B cell (primary cell): ENCODE results near the gene PRKCZ.

Source experiments
- CTCF ChIP-seq: fragments of 200-600 bp; IDR thresholded peaks from one replicate; pipeline ENCODE4 v1.8.0; 2022; ENCODE audit warnings: antibody characterized with exemption, mild to moderate bottlenecking
- EZH2 ChIP-seq: IDR thresholded peaks from 2 replicates; pipeline ENCODE4 v1.6.1; 2012; ENCODE audit warnings: borderline replicate concordance, low read depth, mild to moderate bottlenecking, moderate library complexity, low read length; ENCODE audit not compliant: insufficient read depth, poor library complexity, severe bottlenecking

GRCh38 chr1:2016123-2016522 lies 34.1 kb upstream of the PRKCZ start:
- TF ChIP-seq EZH2, result no peak
- TF ChIP-seq CTCF, result no peak
